Keratinocyte (primary cell): ENCODE measurements around the gene HES3. TPM values are rescaled to one million over a fixed set of nuclear protein-coding genes. Genes with fewer than 3 reads are reported as not detected.

Source experiments
- DNase-seq: peaks from one replicate; pipeline ENCODE4 v3.0.0-alpha.2; 2011; ENCODE audit warnings: low read depth, missing footprints, low spot score
- FAIRE-seq: peaks from 2 replicates; lab custom pipeline; 2011; peaks lifted over from hg19 to GRCh38; lab: Jason Lieb, UNC
- H2AFZ ChIP-seq: 2 replicates; pipeline ENCODE4 v1.6.0; 2012; ENCODE audit warnings: low read length, control low read depth, inconsistent platforms; ENCODE audit not compliant: control insufficient read depth
- H3K27ac ChIP-seq: 2 replicates; pipeline ENCODE4 v1.5.1; 2011; ENCODE audit warnings: low read length; ENCODE audit not compliant: control insufficient read depth, insufficient read depth
- H3K27me3 ChIP-seq: 3 replicates; pipeline ENCODE4 v1.6.0; 2011; ENCODE audit warnings: low read length; ENCODE audit not compliant: control insufficient read depth, insufficient read depth; ENCODE audit errors: extremely low read depth
- H3K36me3 ChIP-seq, 2 experiments: 2 replicates in 1 of 2; 3 replicates in 1 of 2; pipeline ENCODE4 v1.5.1; 2011; ENCODE audit warnings: low read length in 2 of 2, mild to moderate bottlenecking in 1 of 2; ENCODE audit not compliant: control insufficient read depth in 2 of 2, insufficient read depth in 2 of 2; ENCODE audit errors: extremely low read depth in 1 of 2
- H3K4me1 ChIP-seq: 3 replicates; pipeline ENCODE4 v1.5.1; 2011; ENCODE audit warnings: low read length; ENCODE audit not compliant: control insufficient read depth, insufficient read depth; ENCODE audit errors: extremely low read depth
- H3K4me2 ChIP-seq: 3 replicates; pipeline ENCODE4 v1.6.0; 2011; ENCODE audit warnings: low read depth, low read length; ENCODE audit not compliant: control insufficient read depth, insufficient read depth; ENCODE audit errors: extremely low read depth
- H3K4me3 ChIP-seq, 3 experiments: fragments of 200-600 bp in 1 of 3; sonication (generic) in 1 of 3; 2 replicates in 2 of 3; 3 replicates in 1 of 3; pipeline ENCODE4 v1.5.1; 2011 to 2016; ENCODE audit warnings: low read length in 3 of 3, mild to moderate bottlenecking in 3 of 3, control low read depth in 2 of 3, inconsistent platforms in 1 of 3, low read depth in 1 of 3, mixed read lengths in 1 of 3, mixed run types in 1 of 3, moderate library complexity in 1 of 3; ENCODE audit not compliant: control insufficient read depth in 2 of 3, insufficient read depth in 2 of 3; ENCODE audit errors: extremely low read depth in 1 of 3
- H3K79me2 ChIP-seq: 2 replicates; pipeline ENCODE4 v1.6.0; 2012; ENCODE audit warnings: low read length; ENCODE audit not compliant: control insufficient read depth, insufficient read depth
- H3K9ac ChIP-seq: 3 replicates; pipeline ENCODE4 v1.6.0; 2011; ENCODE audit warnings: low read length; ENCODE audit not compliant: control insufficient read depth, insufficient read depth; ENCODE audit errors: extremely low read depth
- H3K9me1 ChIP-seq: 3 replicates; pipeline ENCODE4 v1.6.0; 2011; ENCODE audit warnings: low read length; ENCODE audit not compliant: control insufficient read depth, insufficient read depth; ENCODE audit errors: extremely low read depth
- H3K9me3 ChIP-seq: 2 replicates; pipeline ENCODE4 v1.5.1; 2012; ENCODE audit warnings: low read depth, low read length; ENCODE audit not compliant: control insufficient read depth
- H4K20me1 ChIP-seq: 3 replicates; pipeline ENCODE4 v1.6.0; 2011; ENCODE audit warnings: low read length; ENCODE audit not compliant: control insufficient read depth, insufficient read depth; ENCODE audit errors: extremely low read depth
- CTCF ChIP-seq, 3 experiments: IDR thresholded peaks in 1 of 3; conservative IDR thresholded peaks in 1 of 3; optimal IDR thresholded peaks in 1 of 3; 2 replicates in 2 of 3; 3 replicates in 1 of 3; pipeline versions ENCODE3 to v1.5.1; 2011; ENCODE audit warnings: low read length in 3 of 3, mild to moderate bottlenecking in 3 of 3, moderate library complexity in 2 of 3, control low read depth in 1 of 3, inconsistent platforms in 1 of 3; ENCODE audit not compliant: insufficient read depth in 2 of 3; ENCODE audit errors: extremely low read depth in 1 of 3
- EZH2 ChIP-seq: IDR thresholded peaks from one replicate; pipeline ENCODE4 v1.6.1; 2012; ENCODE audit warnings: inconsistent platforms, mild to moderate bottlenecking, low read length, moderate library complexity
- dilution Hi-C: fragments of 300-500 bp; cut with MboI; formaldehyde crosslinking; loops from one replicate; pipeline ENCODE4 v1.7.0; 2020; ENCODE audit warnings: low sequenced_read_pairs; ENCODE audit not compliant: extremely low pct_ligation_motif_present
- polyA plus RNA-seq, 5 experiments: library from polyadenylated mRNA; depleted of rRNA in 3 of 5; stranded (reverse) in 3 of 5; stranded (forward) in 1 of 5; unstranded in 1 of 5; fragments of >200 nt; gene quantifications; 1 replicate in 1 of 5; 2 replicates in 3 of 5; 3 replicates in 1 of 5; pipeline versions ENCODE4 v1.2.1 to v1.2.3, GENCODE V29; 2011 to 2012; ENCODE audit warnings: missing spikeins in 2 of 5, low read depth in 1 of 5, low replicate concordance in 1 of 5

HES3 gene
- polyA plus RNA-seq, 1 donor (not counting 4 experiments of a cell fraction or from before 2014, with no cell fraction given), result not detected

DNA sequence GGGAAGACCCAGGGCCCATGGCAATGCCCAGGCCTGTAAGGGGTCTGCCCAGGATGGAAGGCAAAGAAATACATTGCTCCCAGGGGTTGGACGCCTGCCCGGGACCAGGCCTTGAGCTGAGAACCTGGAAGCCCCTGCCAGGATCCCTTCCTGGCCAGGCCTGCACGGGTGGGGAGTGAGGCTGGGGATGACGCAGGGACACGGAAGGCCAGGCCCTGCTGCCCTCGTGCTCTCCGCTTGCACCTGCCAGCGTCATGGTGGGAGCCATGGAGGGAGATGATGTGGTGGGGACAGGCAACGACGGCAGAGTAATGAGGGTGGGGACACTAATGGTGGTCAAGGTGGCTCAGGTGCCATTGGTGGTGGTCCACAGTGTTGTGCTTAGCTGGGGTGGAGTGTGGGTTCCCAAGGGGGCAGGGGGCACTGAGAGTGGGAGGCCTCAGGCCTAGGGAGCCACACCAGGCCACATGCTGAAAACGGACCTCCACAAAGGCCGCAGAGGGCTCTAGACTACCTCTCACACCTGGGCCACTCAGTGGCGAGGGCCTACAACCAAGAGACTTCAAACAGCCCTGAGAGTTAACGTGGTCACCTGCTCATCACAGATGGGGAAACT lies 4.3 kb downstream of the HES3 start:
- dilution Hi-C loops, result no loop called here
- H3K36me3 ChIP-seq, result peaks cover 0 to under 1% of the 10 kb centered on the region in 2 experiments
- H3K4me2 ChIP-seq, result no peak overlapping the region
- TF ChIP-seq CTCF (optimal IDR thresholded peaks at IDR 0.05 in 1 of 3, IDR thresholded peaks at IDR 0.05 in 1 of 3, conservative IDR thresholded peaks at IDR 0.05 in 1 of 3; ENCODE audit: extremely low read depth in 1 of 3, insufficient read depth in 2 of 3, low read length in 3 of 3) (no peak), EZH2 (no peak)
- H3K4me1 ChIP-seq, result peaks cover 9% of the 10 kb centered on the region
- FAIRE-seq, result no peak
- no peaks in the 10 kb centered on the region for H3K9me1 ChIP-seq
- H3K4me3 ChIP-seq, result no peak overlapping the region
- H2AFZ ChIP-seq, result no peak overlapping the region
- DNase-seq, result no peak
- no peak overlapping the region for H3K9ac ChIP-seq
- peaks cover 32% of the 10 kb centered on the region for H3K27me3 ChIP-seq
- no peaks in the 10 kb centered on the region for H3K79me2 ChIP-seq
- H3K9me3 ChIP-seq, result no peaks in the 10 kb centered on the region
- H4K20me1 ChIP-seq, result peaks cover 9% of the 10 kb centered on the region
- no peak overlapping the region for H3K27ac ChIP-seq

GRCh38 chr1:6248932-6249738 lies 5.2 kb downstream of the HES3 start:
- H3K36me3 ChIP-seq, result peaks cover 3 to 6% of the 10 kb centered on the region in 2 experiments
- H3K9ac ChIP-seq, result no peak overlapping the region
- dilution Hi-C loops, result no loop called here
- TF ChIP-seq CTCF (optimal IDR thresholded peaks at IDR 0.05 in 1 of 3, IDR thresholded peaks at IDR 0.05 in 1 of 3, conservative IDR thresholded peaks at IDR 0.05 in 1 of 3; ENCODE audit: extremely low read depth in 1 of 3, insufficient read depth in 2 of 3, low read length in 3 of 3) (peak in 1 of 3 experiments; percentile 23), EZH2 (no peak)
- DNase-seq (no peak), FAIRE-seq (no peak)
- no peak overlapping the region for H2AFZ ChIP-seq
- H3K4me3 ChIP-seq, result no peak overlapping the region
- peaks cover 9% of the 10 kb centered on the region for H3K4me1 ChIP-seq
- H3K79me2 ChIP-seq, result no peaks in the 10 kb centered on the region
- peak overlapping the region; percentile 41 for H3K4me2 ChIP-seq
- no peaks in the 10 kb centered on the region for H3K9me1 ChIP-seq
- H4K20me1 ChIP-seq, result peaks cover 6% of the 10 kb centered on the region
- H3K27me3 ChIP-seq, result peaks cover 24% of the 10 kb centered on the region
- H3K9me3 ChIP-seq, result no peaks in the 10 kb centered on the region
- H3K27ac ChIP-seq, result no peak overlapping the region
